ENCODE results near the gene FAM83F.

The FAM83F gene

GRCh38 chr22:40030758-40031095, 36.0 kb downstream of the FAM83F start:
- no peaks in the 10 kb centered on the region for H3K36me3 ChIP-seq (ENCODE audit: insufficient read depth, low read length)
- no peaks in the 10 kb centered on the region for H3K9me3 ChIP-seq (ENCODE audit: low read length)
- peaks cover 35% of the 10 kb centered on the region for H3K27me3 ChIP-seq (ENCODE audit: insufficient read depth, low read length)
- H2AFZ ChIP-seq (ENCODE audit: low read depth, low read length) = no peak overlapping the region
- no peak overlapping the region for H3K4me3 ChIP-seq (ENCODE audit: low read length)
- H3K4me1 ChIP-seq (ENCODE audit: insufficient read depth, low read length) = no peaks in the 10 kb centered on the region

- Histone ChIP-seq H2AFZ (ENCODE audit: low read depth, low read length) (no peak overlapping the region), H3K4me1 (ENCODE audit: insufficient read depth, low read length) (no peaks in the 10 kb centered on the region), H3K4me3 (ENCODE audit: low read length) (no peak overlapping the region), H3K36me3 (ENCODE audit: insufficient read depth, low read length) (no peaks in the 10 kb centered on the region), H3K9me3 (ENCODE audit: low read length) (no peaks in the 10 kb centered on the region), H3K27me3 (ENCODE audit: insufficient read depth, low read length) (peaks cover 35% of the 10 kb centered on the region)
Measured at GRCh38 chr22:40031766-40032470, 37.2 kb downstream of the FAM83F start.

- H3K36me3 ChIP-seq (ENCODE audit: insufficient read depth, low read length) = no peaks in the 10 kb centered on the region
- H3K4me3 ChIP-seq (ENCODE audit: low read length) = no peak overlapping the region
- no peaks in the 10 kb centered on the region for H3K9me3 ChIP-seq (ENCODE audit: low read length)
- H3K27me3 ChIP-seq (ENCODE audit: insufficient read depth, low read length) = peaks cover 36% of the 10 kb centered on the region
- H2AFZ ChIP-seq (ENCODE audit: low read depth, low read length) = no peak overlapping the region
- no peaks in the 10 kb centered on the region for H3K4me1 ChIP-seq (ENCODE audit: insufficient read depth, low read length)
Measured at GRCh38 chr22:40033586-40034380, 39.0 kb downstream of the FAM83F start.

GRCh38 chr22:40035351-40035750, 40.6 kb downstream of the FAM83F start:
- Histone ChIP-seq H3K4me1 (ENCODE audit: insufficient read depth, low read length) (no peaks in the 10 kb centered on the region), H3K4me3 (ENCODE audit: low read length) (no peak overlapping the region), H3K36me3 (ENCODE audit: insufficient read depth, low read length) (no peaks in the 10 kb centered on the region), H3K9me3 (ENCODE audit: low read length) (no peaks in the 10 kb centered on the region), H3K27me3 (ENCODE audit: insufficient read depth, low read length) (peaks cover 38% of the 10 kb centered on the region), H2AFZ (ENCODE audit: low read depth, low read length) (no peak overlapping the region)

- no peak overlapping the region for H2AFZ ChIP-seq (ENCODE audit: low read depth, low read length)
- H3K36me3 ChIP-seq (ENCODE audit: insufficient read depth, low read length) = no peaks in the 10 kb centered on the region
- H3K4me1 ChIP-seq (ENCODE audit: insufficient read depth, low read length) = no peaks in the 10 kb centered on the region
- no peaks in the 10 kb centered on the region for H3K9me3 ChIP-seq (ENCODE audit: low read length)
- no peak overlapping the region for H3K4me3 ChIP-seq (ENCODE audit: low read length)
- peaks cover 40% of the 10 kb centered on the region for H3K27me3 ChIP-seq (ENCODE audit: insufficient read depth, low read length)
Measured at GRCh38 chr22:40036126-40036525, 41.4 kb downstream of the FAM83F start.

GRCh38 chr22:40036591-40037225, 42.0 kb downstream of the FAM83F start:
- Histone ChIP-seq H3K27me3 (ENCODE audit: insufficient read depth, low read length) (peaks cover 40% of the 10 kb centered on the region), H3K36me3 (ENCODE audit: insufficient read depth, low read length) (no peaks in the 10 kb centered on the region), H2AFZ (ENCODE audit: low read depth, low read length) (no peak overlapping the region), H3K9me3 (ENCODE audit: low read length) (no peaks in the 10 kb centered on the region), H3K4me1 (ENCODE audit: insufficient read depth, low read length) (no peaks in the 10 kb centered on the region), H3K4me3 (ENCODE audit: low read length) (no peak overlapping the region)

GRCh38 chr22:40037320-40037719, 42.6 kb downstream of the FAM83F start:
- H3K9me3 ChIP-seq (ENCODE audit: low read length) = no peaks in the 10 kb centered on the region
- H3K4me1 ChIP-seq (ENCODE audit: insufficient read depth, low read length) = no peaks in the 10 kb centered on the region
- peaks cover 38% of the 10 kb centered on the region for H3K27me3 ChIP-seq (ENCODE audit: insufficient read depth, low read length)
- H3K4me3 ChIP-seq (ENCODE audit: low read length) = no peak overlapping the region
- H3K36me3 ChIP-seq (ENCODE audit: insufficient read depth, low read length) = no peaks in the 10 kb centered on the region
- no peak overlapping the region for H2AFZ ChIP-seq (ENCODE audit: low read depth, low read length)

- H2AFZ ChIP-seq (ENCODE audit: low read depth, low read length) = no peak overlapping the region
- H3K4me1 ChIP-seq (ENCODE audit: insufficient read depth, low read length) = peaks cover 4% of the 10 kb centered on the region
- H3K4me3 ChIP-seq (ENCODE audit: low read length) = no peak overlapping the region
- H3K27me3 ChIP-seq (ENCODE audit: insufficient read depth, low read length) = peaks cover 30% of the 10 kb centered on the region
- H3K36me3 ChIP-seq (ENCODE audit: insufficient read depth, low read length) = no peaks in the 10 kb centered on the region
- no peaks in the 10 kb centered on the region for H3K9me3 ChIP-seq (ENCODE audit: low read length)
Measured at GRCh38 chr22:40039482-40040115, 44.8 kb downstream of the FAM83F start.

GRCh38 chr22:40040927-40041326, 46.2 kb downstream of the FAM83F start:
- Histone ChIP-seq H3K36me3 (ENCODE audit: insufficient read depth, low read length) (no peaks in the 10 kb centered on the region), H3K27me3 (ENCODE audit: insufficient read depth, low read length) (peaks cover 21% of the 10 kb centered on the region), H3K4me1 (ENCODE audit: insufficient read depth, low read length) (peaks cover 4% of the 10 kb centered on the region), H2AFZ (ENCODE audit: low read depth, low read length) (no peak overlapping the region), H3K9me3 (ENCODE audit: low read length) (no peaks in the 10 kb centered on the region), H3K4me3 (ENCODE audit: low read length) (no peak overlapping the region)

GRCh38 chr22:40041366-40042137, 46.8 kb downstream of the FAM83F start:
- no peaks in the 10 kb centered on the region for H3K9me3 ChIP-seq (ENCODE audit: low read length)
- H3K27me3 ChIP-seq (ENCODE audit: insufficient read depth, low read length) = peaks cover 21% of the 10 kb centered on the region
- no peak overlapping the region for H2AFZ ChIP-seq (ENCODE audit: low read depth, low read length)
- H3K4me3 ChIP-seq (ENCODE audit: low read length) = no peak overlapping the region
- H3K4me1 ChIP-seq (ENCODE audit: insufficient read depth, low read length) = peaks cover 8% of the 10 kb centered on the region
- H3K36me3 ChIP-seq (ENCODE audit: insufficient read depth, low read length) = no peaks in the 10 kb centered on the region

- H3K9me3 ChIP-seq (ENCODE audit: low read length) = no peaks in the 10 kb centered on the region
- H3K27me3 ChIP-seq (ENCODE audit: insufficient read depth, low read length) = peaks cover 21% of the 10 kb centered on the region
- H2AFZ ChIP-seq (ENCODE audit: low read depth, low read length) = no peak overlapping the region
- H3K36me3 ChIP-seq (ENCODE audit: insufficient read depth, low read length) = no peaks in the 10 kb centered on the region
- H3K4me1 ChIP-seq (ENCODE audit: insufficient read depth, low read length) = peaks cover 8% of the 10 kb centered on the region
- H3K4me3 ChIP-seq (ENCODE audit: low read length) = no peak overlapping the region
Measured at GRCh38 chr22:40042312-40042711, 47.6 kb downstream of the FAM83F start.

GRCh38 chr22:40043081-40043480, 48.3 kb downstream of the FAM83F start:
- H3K27me3 ChIP-seq (ENCODE audit: insufficient read depth, low read length) = peaks cover 21% of the 10 kb centered on the region
- no peaks in the 10 kb centered on the region for H3K9me3 ChIP-seq (ENCODE audit: low read length)
- H3K36me3 ChIP-seq (ENCODE audit: insufficient read depth, low read length) = no peaks in the 10 kb centered on the region
- H3K4me3 ChIP-seq (ENCODE audit: low read length) = no peak overlapping the region
- H3K4me1 ChIP-seq (ENCODE audit: insufficient read depth, low read length) = peaks cover 8% of the 10 kb centered on the region
- H2AFZ ChIP-seq (ENCODE audit: low read depth, low read length) = no peak overlapping the region

All from neuron (in vitro differentiated cells).